PC-3 (cell line): ENCODE measurements around the gene ZNF778. TPM values are rescaled to one million over a fixed set of nuclear protein-coding genes. Genes with fewer than 3 reads are reported as not detected.

ENCODE experiments used
- ATAC-seq: fragments of 200-7000 bp; cut with Tn5 transposase; 2 replicates; pipeline ENCODE4 v1.9.1; 2020; ENCODE audit warnings: mild to moderate bottlenecking, moderate library complexity
- BruUV-seq: library from RNA; stranded (reverse); fragments of 400-500 nt; replicated peaks from 2 replicates; lab custom pipeline; 2021; lab: Mats Ljungman, UMichigan
- CTCF ChIA-PET: fragments of 300-600 bp; sonication (Branson Sonifier 250); formaldehyde crosslinking; loops from one replicate; lab custom pipeline; 2022; ENCODE audit warnings: antibody characterized with exemption; lab: Charles Lee
- POLR2A ChIA-PET: fragments of 300-600 bp; sonication (Branson Sonifier 250); formaldehyde crosslinking; loops from one replicate; lab custom pipeline; 2022; ENCODE audit warnings: antibody characterized with exemption; ENCODE audit not compliant: unreplicated experiment; lab: Charles Lee
- DNase-seq: peaks from one replicate; pipeline ENCODE4 v3.0.0-alpha.2; 2015
- H2AFZ ChIP-seq: fragments of 300-600 bp; sonication (generic); 2 replicates; pipeline ENCODE4 v1.6.0; 2016; ENCODE audit warnings: antibody characterized with exemption, low read length
- H3F3A ChIP-seq: fragments of 300-600 bp; sonication (generic); one replicate; pipeline ENCODE4 v1.6.0; 2017; ENCODE audit warnings: antibody characterized with exemption, low read length, control low read depth, mild to moderate bottlenecking; ENCODE audit not compliant: unreplicated experiment
- H3K27ac ChIP-seq: fragments of 300-600 bp; sonication (generic); 2 replicates; pipeline ENCODE4 v1.5.1; 2016; ENCODE audit warnings: mild to moderate bottlenecking, low read length
- H3K27me3 ChIP-seq: fragments of 300-600 bp; sonication (generic); 2 replicates; pipeline ENCODE4 v1.6.1; 2016; ENCODE audit warnings: low read length, mixed read lengths
- H3K36me3 ChIP-seq: fragments of 300-600 bp; sonication (generic); 2 replicates; pipeline ENCODE4 v1.6.1; 2016; ENCODE audit warnings: low read depth, mixed run types, low read length, mixed read lengths
- H3K4me1 ChIP-seq: fragments of 300-600 bp; sonication (generic); 2 replicates; pipeline ENCODE4 v1.5.1; 2016; ENCODE audit warnings: low read length; ENCODE audit not compliant: insufficient read depth
- H3K4me2 ChIP-seq: fragments of 300-600 bp; sonication (generic); 2 replicates; pipeline ENCODE4 v1.6.0; 2016; ENCODE audit warnings: low read length
- H3K4me3 ChIP-seq: fragments of 300-600 bp; sonication (generic); 2 replicates; pipeline ENCODE4 v1.5.1; 2016; ENCODE audit warnings: mild to moderate bottlenecking, low read length, mixed read lengths
- H3K79me2 ChIP-seq: fragments of 300-600 bp; sonication (generic); 2 replicates; pipeline ENCODE4 v1.6.1; 2017; ENCODE audit warnings: low read length, mixed read lengths
- H3K9ac ChIP-seq: fragments of 300-600 bp; sonication (generic); 2 replicates; pipeline ENCODE4 v1.6.0; 2016; ENCODE audit warnings: mild to moderate bottlenecking, low read length
- H3K9me2 ChIP-seq: fragments of 300-600 bp; sonication (generic); replicated peaks from 2 replicates; pipeline ENCODE4 v1.6.1; 2016; ENCODE audit warnings: mixed run types, low read length, mixed read lengths
- H3K9me3 ChIP-seq: fragments of 300-600 bp; sonication (generic); 2 replicates; pipeline ENCODE4 v1.6.1; 2016; ENCODE audit warnings: low read length, mixed read lengths
- H4K20me1 ChIP-seq: fragments of 300-600 bp; sonication (generic); 2 replicates; pipeline ENCODE4 v1.6.1; 2016; ENCODE audit warnings: low read length, mixed read lengths
- EZH2 ChIP-seq: fragments of 300-600 bp; sonication (generic); IDR thresholded peaks from one replicate; pipeline ENCODE4 v1.6.1; 2017; ENCODE audit warnings: antibody characterized with exemption, mild to moderate bottlenecking, low read length; ENCODE audit not compliant: unreplicated experiment
- EZH2phosphoT487 ChIP-seq: fragments of 300-600 bp; sonication (generic); IDR thresholded peaks from 2 replicates; pipeline ENCODE4 v1.6.1; 2018; ENCODE audit warnings: mild to moderate bottlenecking, antibody characterized with exemption, low read length, borderline replicate concordance
- intact Hi-C: fragments of 100-400 bp; cut with micrococcal nuclease; formaldehyde crosslinking; loops from 2 replicates; pipeline ENCODE4 v1.9.0; 2023
- total RNA-seq: library from RNA; depleted of rRNA; stranded (reverse); fragments of >200 nt; gene quantifications from 2 replicates; pipeline ENCODE4 v1.2.3, GENCODE V29; 2014
- TF ChIP-seq, protein P1 (sequence below): fragments of 300-600 bp; sonication (generic); conservative IDR thresholded peaks from 2 replicates; pipeline ENCODE4 v1.5.1; 2017; ENCODE audit warnings: antibody characterized with exemption, low read depth, mild to moderate bottlenecking, low read length

Gene ZNF778
- total RNA-seq, 1 experiment from 2014 or later = 15.3 TPM

DNA sequence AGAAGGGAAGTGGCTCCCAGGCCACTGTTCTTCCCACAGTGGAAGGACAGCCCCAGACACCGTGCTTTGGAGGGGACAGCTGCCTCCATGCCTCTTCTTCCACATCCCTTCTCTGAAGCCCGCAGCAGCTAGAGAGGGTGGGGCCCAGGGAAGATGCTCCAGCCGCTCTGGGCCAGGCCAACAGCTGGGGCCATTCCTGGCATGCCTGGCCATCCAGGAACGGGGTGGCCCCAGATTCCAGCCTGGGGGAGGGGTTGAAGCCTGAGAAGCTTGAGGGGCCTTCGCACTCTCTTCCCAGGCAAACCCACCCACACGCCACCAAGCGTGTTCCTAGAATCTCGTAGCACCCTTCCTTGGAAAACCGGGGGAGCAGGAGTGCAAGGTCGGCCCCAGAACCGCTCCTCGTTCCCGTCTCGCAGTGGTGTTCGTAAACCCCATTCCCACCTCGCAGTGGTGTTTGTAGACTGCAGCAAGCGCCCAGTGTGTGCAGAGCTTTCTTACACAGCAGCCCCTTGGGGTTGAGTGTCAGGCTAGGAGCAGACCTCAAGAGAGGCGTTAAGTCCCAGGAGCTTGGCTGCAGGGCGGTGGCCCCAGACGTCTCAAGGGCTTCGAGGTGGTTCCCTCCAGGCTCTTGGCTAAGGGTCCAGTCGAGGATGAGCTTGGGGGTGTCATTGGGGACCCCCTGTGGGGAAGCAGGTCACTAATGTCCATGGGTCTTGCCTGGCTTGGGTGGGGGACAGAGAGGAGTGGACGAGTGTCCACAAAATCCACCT, 43.3 kb upstream of the ZNF778 start:
- DNase-seq (no peak), ATAC-seq (no peak)
- POLR2A ChIA-PET = no interaction called here
- Histone ChIP-seq H3K27me3 (no peaks in the 10 kb centered on the region), H3K4me2 (no peak overlapping the region), H3K36me3 (no peaks in the 10 kb centered on the region), H3K79me2 (no peaks in the 10 kb centered on the region), H3K9me3 (no peaks in the 10 kb centered on the region), H3K9me2 (no peaks in the 10 kb centered on the region), H2AFZ (no peak overlapping the region), H3K9ac (no peak overlapping the region), H4K20me1 (no peaks in the 10 kb centered on the region), H3K4me3 (no peak overlapping the region), H3K27ac (no peak overlapping the region), H3K4me1 (peaks cover 9% of the 10 kb centered on the region; the same call in 1 of the 2 replicates), H3F3A (no peaks in the 10 kb centered on the region)
- TF ChIP-seq, protein P1, sequence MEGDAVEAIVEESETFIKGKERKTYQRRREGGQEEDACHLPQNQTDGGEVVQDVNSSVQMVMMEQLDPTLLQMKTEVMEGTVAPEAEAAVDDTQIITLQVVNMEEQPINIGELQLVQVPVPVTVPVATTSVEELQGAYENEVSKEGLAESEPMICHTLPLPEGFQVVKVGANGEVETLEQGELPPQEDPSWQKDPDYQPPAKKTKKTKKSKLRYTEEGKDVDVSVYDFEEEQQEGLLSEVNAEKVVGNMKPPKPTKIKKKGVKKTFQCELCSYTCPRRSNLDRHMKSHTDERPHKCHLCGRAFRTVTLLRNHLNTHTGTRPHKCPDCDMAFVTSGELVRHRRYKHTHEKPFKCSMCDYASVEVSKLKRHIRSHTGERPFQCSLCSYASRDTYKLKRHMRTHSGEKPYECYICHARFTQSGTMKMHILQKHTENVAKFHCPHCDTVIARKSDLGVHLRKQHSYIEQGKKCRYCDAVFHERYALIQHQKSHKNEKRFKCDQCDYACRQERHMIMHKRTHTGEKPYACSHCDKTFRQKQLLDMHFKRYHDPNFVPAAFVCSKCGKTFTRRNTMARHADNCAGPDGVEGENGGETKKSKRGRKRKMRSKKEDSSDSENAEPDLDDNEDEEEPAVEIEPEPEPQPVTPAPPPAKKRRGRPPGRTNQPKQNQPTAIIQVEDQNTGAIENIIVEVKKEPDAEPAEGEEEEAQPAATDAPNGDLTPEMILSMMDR = no peak
- TF ChIP-seq EZH2phosphoT487 (no peak), EZH2 (no peak)
- BruUV-seq = no TSS peak
- intact Hi-C loops = no loop called here
- CTCF ChIA-PET = no interaction called here

DNA sequence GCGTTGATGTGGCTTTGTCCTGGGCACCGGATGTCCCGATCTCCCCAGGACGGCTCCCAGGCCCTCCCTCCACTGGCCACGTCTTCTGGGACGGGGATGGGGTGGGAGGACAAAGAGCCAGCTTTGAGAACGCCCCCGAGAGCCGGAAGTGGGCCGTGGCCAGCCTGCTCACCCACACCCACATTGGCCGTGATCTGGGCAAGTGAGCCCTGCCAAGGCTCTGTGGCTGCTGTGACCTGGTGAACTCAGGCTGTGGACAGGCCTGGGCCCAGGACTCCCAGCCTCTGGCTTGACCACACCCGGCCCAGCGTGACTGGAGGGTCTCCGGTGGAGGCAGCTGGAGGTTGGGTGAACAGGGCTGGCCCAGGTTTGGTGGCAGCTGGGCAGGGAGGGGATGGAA, 42.6 kb upstream of the ZNF778 start:
- Histone ChIP-seq H3K36me3 (no peaks in the 10 kb centered on the region), H2AFZ (no peak overlapping the region), H3K27ac (no peak overlapping the region), H3K9me3 (no peaks in the 10 kb centered on the region), H3K4me3 (no peak overlapping the region), H4K20me1 (no peaks in the 10 kb centered on the region), H3F3A (no peaks in the 10 kb centered on the region), H3K4me2 (no peak overlapping the region), H3K27me3 (no peaks in the 10 kb centered on the region), H3K4me1 (peaks cover 9% of the 10 kb centered on the region; the same call in 1 of the 2 replicates), H3K9ac (no peak overlapping the region), H3K9me2 (no peaks in the 10 kb centered on the region), H3K79me2 (no peaks in the 10 kb centered on the region)
- CTCF ChIA-PET = no interaction called here
- ATAC-seq (no peak), DNase-seq (no peak)
- BruUV-seq = no TSS peak
- TF ChIP-seq EZH2phosphoT487 (no peak), EZH2 (no peak)
- TF ChIP-seq, protein P1 = no peak
- POLR2A ChIA-PET = no interaction called here
- intact Hi-C loops = no loop called here
